Stimulated activated CD8-positive, alpha-beta memory T cell treated with anti-CD3 and anti-CD28 coated beads, Interleukin-15, amount 100 ng/mL, for 24 hours (primary cell): ENCODE results near the gene CELSR3.

Experiments used
- DNase-seq: peaks from one replicate; pipeline ENCODE4 v3.0.0-alpha.2; 2020; ENCODE audit warnings: low read depth

The CELSR3 gene

DNA sequence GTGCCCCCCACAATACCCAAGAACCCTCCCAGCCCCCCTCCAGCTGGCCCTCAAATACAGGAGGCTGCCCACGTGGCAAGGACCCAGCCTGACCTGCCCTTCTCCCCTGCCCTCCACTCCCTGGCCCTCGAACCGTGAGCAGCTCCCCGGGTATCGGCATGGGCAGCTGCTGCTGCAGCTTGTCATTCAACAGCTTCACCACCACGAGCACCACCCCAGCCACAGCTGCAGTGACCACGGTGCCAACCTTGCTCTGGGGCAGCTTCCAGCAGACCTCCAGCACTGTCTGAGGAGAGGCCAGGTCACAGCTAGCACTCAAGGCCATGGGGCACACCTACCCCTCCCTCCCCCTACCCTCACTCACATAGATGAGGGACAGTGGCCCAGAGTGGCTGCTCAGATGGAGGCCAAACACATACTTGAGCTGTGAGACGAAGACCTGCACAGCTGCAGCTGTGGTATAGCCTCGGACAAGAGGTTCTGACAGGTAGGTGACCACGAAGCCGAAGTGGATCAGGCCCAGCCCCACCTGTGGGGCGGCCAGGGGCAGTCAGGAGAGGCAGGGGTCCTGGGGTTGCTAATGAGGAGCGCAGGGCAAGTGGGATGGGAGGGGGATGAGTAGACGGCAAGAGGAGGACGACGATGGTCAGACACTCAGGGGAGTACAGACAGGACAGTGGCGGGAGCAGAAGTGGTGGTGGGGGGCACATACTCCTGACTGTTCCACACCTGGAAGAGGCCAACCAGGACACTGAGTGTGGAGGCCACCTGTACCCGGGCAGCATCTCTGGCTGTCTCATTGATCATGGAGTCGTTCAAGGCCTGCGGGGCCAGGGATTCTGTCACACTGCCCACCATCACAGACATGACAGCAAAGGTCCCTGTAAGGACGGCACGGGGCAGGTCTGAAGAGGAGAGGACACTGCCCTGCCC, 30.9 kb downstream of the CELSR3 start:
- DNase-seq = no peak

DNA sequence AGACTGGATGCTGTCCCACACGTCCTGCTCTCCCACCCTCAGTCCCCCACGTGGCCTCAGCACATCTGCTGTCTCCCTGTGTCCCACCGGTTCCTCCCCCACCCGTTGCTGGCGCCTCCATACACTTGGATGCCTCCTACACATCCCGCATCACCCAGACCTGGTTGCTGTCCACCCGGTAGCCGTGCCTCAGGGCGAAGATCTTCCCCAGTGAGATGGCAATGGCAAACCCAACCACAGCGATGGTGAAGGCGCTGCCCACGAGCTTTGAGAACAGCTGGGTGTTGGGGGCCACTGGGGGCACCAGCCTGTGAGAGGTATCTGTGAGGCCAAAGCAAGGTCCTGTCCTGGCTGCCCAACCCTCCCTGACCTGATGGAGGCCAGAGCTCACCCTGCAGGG, 31.9 kb downstream of the CELSR3 start:
- no peak for DNase-seq

DNA sequence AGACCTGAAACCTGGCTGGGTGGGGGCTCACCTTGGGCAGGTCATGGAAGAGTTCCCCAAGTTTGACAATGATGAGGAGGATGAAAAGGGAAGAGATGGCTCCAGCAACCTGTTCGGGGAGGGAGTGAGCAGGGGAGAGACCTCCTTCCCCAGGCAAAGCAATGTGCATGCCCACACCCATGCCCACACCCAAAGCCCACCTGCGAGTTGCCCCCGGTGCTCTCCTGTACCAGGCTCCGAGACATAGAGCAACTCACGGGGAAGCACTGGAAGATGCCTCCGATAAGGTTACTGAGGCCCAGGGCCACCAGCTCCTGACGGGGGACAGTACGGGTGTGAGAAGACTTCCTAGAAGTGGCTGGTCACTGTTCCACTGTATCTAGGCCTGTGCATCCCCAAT, 32.3 kb downstream of the CELSR3 start:
- no peak for DNase-seq

DNA sequence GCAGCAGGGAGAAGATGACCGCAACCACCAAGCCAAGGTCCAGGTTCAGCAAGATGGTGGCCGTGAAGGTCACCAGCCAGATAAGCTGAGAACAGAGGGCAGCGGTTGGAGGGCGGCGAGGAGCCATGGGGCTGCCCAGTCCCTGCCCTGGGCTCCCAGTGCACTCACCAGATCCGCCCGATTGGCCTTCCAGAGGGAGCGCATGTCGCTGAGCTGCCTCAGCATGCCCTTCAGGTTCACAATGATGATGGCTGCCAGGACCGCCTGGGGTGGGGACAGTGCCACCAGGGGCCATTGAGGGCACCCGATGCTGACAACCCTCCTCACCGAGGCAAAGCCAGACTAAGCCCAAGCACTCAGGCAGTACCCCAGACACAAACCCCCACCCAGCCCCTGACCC, 32.8 kb downstream of the CELSR3 start:
- DNase-seq = no peak

DNA sequence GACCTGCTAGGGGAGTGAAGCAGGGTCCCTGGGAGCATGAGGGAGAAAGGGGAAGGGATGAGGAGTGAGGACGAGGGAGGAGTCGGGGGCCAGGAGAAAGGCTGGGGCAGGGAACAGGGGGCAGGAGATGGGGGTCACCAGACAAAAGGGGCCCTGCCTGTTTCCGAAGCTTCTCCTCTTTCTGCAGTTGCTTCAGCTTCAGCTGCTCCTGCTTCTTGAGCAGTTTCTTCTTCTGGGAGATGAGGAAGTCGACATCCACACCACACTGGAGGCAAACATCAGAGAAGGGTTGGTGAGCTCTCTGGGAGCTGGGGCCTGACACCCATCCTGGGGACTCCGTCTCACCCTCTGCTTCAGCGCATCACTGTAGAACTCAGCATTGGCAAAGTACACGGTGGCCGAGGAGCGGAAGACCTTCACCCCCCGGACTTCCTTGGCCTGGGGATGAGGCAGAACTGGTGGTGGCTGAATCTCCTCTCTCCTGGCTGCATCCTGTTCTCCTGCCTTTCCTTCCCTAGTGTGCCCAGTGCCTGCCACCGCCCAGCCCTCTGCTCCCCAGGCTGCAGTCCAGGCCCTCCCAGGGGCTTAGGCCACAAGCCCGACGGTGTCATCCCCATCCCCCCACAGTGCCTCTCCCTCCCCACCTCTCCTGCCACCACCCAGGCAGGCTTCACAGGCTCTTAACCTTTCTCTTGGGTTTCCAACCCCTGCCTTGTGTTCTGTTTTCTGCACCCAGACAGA, 34.2 kb downstream of the CELSR3 start:
- no peak for DNase-seq

DNA sequence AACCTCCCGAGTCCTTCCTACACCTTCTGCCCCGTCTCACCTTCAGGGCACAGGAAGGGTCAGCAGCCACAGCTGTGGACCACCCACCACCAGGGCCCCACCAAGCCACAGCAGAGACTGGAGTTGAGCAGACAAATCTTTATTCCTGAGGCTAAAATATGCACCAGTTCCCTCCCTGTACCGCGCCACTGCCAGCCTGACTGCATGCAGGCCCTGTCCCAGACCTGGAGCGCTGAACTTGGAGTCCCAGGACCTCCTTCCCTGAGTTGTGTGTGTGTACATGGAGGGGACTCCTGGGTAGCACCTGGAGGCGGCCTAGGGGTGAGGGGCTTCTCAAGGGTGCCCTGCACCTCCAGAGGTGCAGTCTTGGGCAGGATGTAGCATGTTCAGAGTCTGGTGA, 37.1 kb downstream of the CELSR3 start:
- no peak for DNase-seq

DNA sequence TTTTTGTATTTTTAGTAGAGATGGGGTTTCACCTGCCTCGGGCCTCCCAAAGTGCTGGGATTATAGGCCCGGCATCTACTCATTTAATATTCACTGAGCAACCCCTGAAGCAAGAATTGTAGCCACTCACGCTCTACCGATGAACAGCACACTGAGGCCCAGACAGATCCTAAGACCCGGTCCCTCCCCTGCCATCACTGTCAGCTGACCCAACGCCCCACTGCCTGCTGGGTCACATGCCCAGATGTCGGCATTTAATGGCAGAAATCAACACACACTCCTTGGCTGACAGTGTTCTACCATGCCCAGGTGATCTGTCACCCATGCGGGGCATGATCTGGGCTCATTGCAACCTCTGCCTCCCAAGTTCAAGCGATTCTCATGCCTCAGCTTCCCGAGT, 37.9 kb downstream of the CELSR3 start:
- no peak for DNase-seq

DNA sequence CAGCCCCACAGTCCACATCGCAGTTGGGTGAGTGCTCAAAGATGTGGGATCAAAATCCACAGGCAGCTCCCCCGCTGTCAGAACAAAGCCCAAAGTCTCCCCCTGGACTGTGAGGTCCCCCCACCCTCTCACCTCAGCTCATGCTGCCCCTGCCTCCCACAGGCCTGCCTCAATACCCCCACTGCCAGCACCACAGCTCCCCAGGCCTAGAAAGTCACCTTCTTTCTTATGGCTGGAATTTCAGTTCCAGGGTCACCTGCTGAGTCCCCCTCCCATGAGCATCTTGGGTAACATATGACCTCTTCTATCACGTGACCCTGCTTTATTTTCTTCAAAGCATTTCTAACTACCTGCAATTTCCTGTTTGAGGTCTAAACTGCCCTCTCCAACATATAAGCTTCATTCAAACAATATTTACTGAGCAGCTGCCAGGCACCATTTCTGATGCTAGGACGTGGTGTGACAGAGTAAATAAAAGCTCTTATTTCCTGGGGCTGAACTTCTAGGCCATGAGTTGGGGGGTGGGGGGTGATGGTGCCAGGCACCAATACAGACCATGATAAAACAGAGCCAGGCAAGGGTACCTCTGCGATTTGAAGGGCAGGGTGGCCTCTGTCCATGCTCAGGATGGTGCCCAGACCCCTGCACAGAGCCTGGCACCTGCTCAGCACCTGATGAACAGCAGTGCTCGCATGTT, 38.7 kb downstream of the CELSR3 start:
- no peak for DNase-seq

DNA sequence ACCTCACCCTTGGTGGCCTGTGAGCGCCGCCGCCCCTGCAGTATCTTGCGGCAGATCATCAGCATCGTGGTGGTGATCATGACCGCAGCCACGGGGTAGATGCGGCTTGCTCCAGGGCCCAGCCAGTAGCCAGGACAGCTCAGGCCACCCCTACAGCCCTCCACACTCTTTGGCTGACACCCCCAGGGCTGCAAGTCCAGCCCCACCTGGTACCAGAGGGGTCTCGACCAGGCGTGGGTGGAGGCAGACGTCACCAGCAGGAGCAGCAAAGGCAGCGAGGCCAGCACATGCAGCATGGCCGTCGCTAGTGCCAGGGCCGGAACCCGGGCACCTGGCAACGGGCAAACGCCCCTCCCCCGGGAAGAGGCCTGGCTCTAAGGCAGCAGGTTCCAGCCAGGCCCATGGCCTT, 41.2 kb downstream of the CELSR3 start, which contains the start of gene TMEM89:
Gene TMEM89 (minus strand): TSS at position 309 of the 409 bp plus-strand sequence. CDS start 13 bp downstream, at position 296.
- DNase-seq = no peak

DNA sequence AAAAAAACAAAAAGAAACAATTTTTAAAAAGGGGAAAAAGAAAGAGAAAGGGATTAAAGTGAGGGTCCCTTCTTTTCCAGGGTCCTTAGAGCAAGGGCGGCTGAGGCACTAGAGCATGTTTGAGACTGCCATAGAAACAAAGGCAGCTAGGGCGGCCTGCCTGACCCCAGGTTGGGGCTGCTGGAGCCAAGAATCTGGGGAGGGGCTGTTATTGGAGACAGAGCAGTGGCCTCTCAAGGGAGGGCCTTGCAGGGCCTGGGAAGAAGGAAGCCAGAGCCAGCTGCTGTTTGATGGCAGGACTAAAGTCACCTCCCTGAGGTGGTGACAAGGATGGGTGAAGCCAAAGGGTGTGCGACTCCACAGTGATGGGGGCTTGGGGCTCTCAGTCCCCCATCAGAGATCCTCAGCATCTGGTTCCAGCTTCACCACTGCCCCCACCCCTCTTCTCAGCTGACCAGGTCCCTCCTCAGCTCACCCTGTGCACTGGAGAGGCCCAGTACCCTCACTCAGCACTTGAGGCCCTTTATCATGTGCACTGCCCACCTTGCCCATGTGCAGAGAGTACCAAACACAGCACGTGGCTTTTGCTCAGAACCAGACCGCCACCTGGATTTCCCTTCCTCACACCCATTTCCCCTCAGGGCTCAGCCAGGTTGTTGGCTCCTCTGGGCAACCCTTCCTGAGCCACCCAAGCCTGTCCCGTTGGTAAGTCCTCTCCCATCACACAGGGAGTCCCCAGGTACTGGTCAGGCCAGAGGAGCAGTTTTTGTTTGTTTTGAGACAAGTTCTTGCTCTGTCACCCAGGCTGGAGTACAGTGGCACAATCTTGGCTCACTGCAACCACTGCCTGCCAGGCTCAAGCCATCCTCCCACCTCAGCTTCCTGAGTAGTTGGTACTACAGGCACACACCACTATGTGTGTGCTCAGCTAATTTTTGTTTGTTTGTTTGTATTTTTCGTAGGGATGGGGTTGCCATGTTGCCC, 42.9 kb downstream of the CELSR3 start:
- no peak for DNase-seq

DNA sequence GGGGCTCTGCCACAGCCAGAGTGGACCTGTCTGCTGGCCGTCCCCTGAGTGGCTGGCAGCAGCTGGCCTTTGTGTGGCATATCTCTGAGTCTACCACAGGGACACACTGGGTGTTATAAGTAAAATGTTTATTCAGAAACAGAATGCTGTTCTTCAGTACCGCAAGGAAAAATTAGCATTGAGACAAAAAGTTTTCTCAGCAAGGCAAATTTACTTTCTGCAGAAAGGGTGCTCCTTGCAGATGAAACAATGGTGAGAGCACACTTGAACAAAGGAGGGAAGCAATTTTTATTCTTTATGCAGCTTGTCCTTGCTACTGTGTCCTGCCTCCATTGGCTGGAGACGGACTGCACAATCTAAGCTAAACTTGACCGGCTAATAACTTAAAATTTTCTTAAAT, 45.1 kb downstream of the CELSR3 start:
- no peak for DNase-seq

DNA sequence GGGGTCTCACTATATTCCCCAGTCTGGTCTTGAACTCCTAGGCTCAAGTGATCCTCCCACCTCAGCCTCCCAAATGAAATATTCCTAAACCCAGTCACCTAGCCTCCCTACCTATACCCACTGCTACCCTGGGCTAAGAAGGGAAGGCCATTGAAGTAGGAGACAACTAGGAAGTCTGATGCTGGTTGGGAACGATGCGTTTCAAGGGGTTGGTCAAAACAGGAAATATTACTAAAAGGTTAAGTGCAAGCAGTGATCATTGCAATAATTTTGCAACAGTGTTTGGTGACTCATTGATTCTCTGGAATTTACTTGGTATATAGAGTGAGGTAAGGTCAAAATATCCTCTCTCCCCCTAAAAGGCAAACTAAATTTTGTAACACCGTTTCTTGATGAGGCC, 48.6 kb downstream of the CELSR3 start:
- no peak for DNase-seq

DNA sequence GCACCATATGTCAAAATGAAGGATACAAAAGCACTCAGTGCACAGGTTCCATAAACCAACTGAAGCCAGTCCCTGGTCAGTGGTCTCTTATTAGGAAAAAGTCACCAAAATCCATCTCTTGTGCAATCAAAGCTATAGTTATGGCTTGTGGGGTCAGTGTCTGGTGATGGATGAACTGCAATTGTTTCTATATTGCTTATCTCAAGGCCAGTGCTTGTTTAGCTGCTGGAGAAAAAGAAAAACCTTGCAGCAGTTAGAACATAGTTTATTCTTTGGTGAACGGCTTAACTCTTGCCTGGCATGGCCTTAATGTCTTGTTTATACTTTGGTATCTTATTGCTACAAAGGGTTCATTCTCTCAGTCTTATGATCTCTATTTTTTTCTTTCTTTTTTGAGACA, 50.4 kb downstream of the CELSR3 start:
- DNase-seq = no peak

DNA sequence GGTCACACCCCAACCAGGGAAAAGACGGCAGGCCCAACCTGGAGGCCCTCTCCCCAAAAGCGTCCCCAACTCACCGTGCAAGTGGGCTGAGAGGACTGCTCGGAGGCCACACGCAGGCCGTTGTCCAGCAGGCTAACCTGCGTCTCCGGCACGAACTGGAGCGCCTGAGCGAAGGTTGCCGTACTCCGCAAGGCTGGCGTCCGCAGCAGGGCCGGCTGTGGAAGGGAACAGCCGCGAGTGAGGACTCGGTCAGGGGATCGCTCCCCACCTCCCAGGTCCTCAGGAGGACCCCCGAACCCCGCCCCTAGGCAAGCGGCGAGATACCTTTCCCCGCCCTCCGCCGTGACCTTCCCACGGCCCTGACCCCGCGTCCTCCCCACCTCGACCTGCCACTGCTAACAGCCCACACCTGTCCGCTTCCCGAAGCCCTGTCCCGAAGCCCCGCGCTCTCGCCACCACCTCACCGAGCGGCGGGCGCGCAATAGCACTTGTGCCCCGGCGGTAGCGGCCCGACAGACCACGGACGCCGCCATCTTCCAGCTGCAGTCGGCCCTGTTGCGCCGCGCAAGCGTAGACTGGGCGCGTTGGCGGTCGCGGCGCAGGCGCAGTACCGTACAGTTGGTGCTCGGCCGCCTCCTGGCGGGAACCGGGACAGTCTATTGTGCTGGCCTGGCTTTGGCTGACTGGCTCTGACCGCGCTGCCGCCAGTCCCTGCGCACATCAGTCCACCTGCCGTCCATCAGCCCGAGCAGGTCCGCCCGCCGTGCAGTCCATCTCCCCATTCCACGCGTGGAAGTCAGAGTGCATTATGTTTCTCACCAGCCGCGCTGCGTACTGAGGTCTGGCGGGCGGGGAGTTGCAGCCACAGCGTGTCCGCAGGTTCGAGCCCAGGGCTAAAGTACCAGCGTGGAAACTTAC, 53.3 kb downstream of the CELSR3 start, which contains the start of gene UQCRC1:
Gene UQCRC1 (minus strand): TSS at position 559 of the 918 bp plus-strand sequence. CDS start 26 bp downstream, at position 533.
- peak; percentile 87 for DNase-seq

DNA sequence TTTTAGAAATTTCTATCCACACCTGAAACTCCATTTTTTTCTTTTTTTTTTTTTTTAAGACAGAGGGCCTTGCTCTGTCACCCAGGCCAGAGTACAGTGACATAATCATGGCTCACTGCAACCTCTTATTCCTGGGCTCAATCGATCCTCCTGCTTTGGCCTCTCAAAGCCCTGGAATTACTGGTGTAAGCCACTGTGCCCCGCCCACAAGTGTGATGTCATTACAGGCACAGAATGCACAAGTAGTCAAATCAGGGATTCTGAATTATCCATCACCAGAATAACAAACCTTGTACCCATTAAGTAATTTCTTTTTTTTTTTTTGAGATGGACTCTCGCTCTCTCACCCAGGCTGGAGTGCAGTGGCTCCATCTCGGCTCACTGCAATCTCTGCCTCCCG, 55.2 kb downstream of the CELSR3 start:
- DNase-seq = no peak

DNA sequence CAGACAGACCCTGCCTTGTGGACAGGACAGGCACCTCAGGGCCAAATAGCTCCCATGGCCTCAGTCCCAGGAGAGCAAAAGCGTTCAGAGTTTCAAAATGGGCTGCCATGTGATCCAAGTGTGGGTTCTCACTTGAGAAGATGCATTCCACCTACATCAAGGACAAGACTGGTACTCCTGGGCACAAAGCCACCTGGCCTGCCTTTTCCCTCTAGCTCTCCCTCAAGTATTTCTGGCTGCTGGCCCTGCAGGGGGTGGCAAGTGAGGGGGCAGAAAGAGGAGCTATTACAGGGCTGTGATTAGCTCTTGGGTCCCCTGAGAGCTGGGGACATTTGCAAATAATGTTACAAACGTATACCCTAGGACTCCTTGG, 61.1 kb downstream of the CELSR3 start:
- no peak for DNase-seq

DNA sequence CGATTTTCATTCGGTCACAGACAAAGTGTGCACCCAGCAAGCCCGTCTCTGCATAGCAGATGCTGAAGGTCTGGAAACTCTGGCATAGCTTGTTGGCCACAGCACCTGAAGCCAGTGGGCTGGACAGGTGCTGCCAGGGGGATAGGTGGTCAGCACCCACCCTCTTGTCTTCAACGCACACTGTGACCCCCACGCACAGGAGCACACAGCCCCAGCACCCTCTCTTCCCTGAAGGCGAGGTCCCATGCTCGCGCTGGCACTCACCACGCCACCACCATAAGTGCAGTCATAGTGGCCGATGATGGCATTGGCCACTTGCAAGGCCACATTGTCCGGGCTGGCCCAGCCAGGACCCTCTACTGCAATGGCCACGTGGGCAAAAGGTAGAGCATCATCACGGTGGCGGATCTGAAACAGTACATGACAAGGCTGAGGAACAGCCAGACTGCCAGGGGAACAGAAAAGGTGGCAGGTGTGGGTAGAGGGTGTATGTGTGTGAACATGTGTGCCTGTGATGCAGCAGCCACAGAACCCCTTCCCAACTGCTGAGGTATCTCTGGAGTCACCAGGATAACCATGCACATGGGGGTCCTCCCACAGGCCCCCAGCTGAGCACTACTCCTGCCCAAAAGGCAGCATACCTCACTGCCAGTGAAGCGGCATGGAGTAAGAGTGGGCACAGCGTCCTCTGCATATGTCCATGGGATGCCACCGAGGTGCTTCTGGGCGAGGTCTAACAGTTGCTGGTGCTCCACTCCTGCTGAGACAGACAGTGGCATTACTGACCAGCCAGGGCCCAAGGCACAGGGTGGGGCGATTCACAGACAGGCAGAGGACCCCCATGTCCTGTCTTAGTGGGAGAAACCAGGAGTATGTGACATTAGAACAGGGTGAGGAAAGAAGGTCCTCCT, 61.7 kb downstream of the CELSR3 start:
- no peak for DNase-seq

DNA sequence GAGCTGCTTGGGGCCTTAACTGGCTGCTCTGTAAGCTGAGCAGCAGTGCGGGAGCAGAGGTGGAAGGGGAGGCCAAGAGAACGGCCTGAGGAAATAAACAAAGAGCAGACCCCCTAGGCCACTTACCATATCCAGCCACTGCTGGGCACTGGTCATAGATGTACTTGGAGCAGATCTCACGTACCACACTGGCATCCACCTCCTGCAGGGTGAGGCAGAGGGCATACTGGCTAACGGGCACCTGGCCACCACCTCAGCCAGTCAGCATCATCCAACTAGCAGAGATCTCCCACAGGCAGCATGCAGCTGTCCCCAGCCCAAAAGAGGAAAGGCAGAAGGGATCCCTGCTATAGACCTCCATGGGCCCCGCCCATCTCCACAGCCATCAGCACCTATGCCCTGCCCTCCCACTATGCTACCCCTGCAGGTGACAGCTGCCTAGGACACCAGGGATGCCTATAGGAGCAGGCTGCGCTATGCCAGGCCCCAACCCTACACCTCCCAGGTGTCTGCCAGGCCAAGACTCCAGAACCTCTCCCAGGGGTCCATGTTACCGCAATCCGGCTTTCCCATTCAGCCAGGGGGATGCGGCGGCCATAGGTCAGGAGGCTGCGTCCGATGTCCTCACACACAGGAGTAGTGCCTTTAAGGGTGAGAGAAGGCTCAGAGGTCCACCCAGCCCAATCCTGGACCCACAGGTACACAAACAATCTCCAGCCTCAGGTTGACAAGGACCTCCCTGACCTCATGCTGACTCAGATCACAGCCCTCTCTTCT, 63.0 kb downstream of the CELSR3 start:
- no peak for DNase-seq
